HG03280 (cell line): Measurements from ENCODE around the gene DHRS2.
"Not testable (repeated sequence)": the region's sequence is repeated elsewhere in the genome, so short reads cannot be mapped to it uniquely, and the experiment has no call there.

Experiments used
- ATAC-seq: cut with Tn5 transposase; IDR thresholded peaks from one replicate; pipeline ENCODE4 v1.9.1; 2021; ENCODE audit warnings: mild to moderate bottlenecking, moderate library complexity; ENCODE audit not compliant: unreplicated experiment

Gene DHRS2, protein sequence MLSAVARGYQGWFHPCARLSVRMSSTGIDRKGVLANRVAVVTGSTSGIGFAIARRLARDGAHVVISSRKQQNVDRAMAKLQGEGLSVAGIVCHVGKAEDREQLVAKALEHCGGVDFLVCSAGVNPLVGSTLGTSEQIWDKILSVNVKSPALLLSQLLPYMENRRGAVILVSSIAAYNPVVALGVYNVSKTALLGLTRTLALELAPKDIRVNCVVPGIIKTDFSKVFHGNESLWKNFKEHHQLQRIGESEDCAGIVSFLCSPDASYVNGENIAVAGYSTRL

DNA sequence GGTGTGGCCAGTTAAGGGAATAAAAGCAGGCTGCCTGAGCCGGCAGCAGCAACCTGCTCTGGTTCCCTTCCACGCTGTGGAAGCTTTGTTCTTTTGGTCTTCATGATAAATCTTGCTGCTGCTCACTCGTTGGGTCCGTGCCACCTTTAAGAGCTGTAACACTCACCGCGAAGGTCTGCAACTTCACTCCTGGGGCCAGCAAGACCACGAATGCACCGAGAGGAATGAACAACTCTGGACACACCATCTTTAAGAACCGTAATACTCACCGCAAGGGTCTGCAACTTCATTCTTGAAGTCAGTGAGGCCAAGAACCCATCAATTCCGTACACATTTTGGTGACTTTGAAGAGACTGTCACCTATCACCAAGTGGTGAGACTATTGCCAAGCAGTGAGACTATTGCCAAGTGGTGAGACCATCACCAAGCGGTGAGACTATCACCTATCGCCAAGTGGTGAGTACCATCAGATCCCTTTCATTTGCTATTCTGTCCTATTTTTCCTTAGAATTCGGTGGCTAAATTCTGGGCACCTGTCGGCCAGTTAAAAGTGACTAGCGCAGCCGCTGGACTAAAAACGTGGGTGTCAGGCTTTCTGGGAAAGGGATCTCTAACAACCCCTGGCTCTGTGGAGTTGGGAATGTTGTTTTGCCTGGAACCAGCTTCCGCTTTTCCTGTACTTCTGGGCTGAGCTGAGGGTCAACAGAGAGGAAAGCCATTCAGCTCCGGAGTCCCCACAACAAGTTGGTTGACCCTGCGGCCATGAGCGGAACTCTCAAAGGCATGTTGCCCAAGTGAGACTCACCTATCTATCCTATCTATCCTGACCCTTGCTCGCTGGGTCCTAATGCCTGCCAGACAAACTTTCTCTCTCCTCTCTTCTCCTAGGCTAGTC lies at the start of gene DHRS2:
TSS of gene DHRS2 (plus strand) at position 48 of the 895 bp plus-strand sequence. CDS start 2,501 bp downstream, outside the sequence.
- ATAC-seq, result no peak

DNA sequence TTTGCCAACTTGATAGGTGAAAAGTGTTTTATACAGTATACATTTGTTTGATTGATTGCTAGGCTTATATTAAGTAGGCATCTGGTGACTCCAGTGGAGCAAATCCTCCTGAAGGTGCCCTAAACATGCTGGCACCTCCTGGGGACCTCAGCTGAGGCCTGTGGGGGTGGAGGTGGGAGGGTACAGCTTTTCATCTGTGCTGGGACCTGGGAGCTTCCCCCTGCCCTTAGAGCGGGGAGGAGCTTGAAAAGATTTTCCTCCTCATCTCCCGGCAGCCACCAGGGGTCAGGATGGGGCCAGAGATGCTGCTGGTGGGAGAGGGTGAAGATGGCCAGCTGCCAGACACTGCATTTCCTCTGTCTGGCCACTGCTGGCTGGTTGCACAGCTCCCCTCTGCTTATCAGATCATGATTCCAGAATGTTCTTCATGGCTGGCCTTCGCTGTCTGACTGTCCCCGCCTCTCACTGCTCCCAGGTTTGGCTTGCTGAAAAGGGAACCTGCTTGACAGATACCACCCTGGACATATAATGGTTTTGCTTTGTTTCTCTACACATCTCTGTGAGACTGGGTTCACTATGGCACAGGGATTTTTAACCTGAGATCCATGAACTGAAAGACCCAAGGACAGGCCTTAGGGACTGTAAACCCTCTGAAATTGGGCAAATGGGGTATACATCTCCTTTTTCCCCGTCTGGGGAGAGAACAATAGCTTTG lies 47.1 kb upstream of the DHRS2 start:
- ATAC-seq, result peak; percentile 92

GRCh38 chr14:23589606-23590005 lies 46.6 kb upstream of the DHRS2 start:
- no peak for ATAC-seq

GRCh38 chr14:23590198-23590597 lies 46.0 kb upstream of the DHRS2 start:
- ATAC-seq, result no peak

DNA sequence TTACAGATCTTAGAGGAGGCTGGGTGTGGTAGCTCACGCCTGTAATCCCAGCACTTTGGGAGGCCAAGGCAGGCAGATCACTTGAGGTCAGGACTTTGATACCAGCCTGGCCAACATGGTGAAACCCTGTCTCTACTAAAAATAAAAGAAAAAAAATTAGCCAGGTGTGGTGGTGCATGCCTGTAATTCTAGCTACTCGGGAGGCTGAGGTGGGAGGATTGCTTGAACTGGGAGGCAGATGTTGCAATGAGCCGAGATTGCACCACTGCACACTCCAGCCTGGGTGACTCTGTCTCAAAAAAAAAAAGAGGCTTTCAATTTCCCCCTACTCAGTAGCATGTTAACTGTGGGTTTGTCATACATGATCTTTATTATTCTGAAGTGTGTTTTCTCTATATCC lies 42.0 kb upstream of the DHRS2 start:
- not testable (repeated sequence) for ATAC-seq

- ATAC-seq, result no peak
These were observed 35.8 kb upstream of the DHRS2 start for GRCh38 chr14:23600322-23600707.

DNA sequence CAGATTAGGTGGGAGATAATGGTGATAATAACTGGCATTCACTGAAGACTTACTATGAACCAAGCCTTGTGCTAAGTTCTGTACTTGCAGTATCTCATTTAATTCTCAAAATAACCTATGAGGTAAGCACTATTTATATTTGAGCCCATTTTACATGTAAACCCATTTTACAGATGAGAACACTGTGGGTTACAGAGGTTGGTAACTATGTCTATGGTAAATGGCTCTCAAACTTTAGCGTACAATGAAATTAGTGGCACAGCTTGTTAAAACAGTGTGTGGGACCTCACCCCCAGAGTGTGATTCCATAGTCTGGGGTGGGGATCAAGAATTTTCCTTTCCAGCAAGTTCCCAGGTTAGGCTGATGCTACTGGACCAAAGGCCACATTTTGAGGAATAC lies 35.4 kb upstream of the DHRS2 start:
- no peak for ATAC-seq

- no peak for ATAC-seq
These were observed 34.7 kb upstream of the DHRS2 start for GRCh38 chr14:23601424-23601823.

DNA sequence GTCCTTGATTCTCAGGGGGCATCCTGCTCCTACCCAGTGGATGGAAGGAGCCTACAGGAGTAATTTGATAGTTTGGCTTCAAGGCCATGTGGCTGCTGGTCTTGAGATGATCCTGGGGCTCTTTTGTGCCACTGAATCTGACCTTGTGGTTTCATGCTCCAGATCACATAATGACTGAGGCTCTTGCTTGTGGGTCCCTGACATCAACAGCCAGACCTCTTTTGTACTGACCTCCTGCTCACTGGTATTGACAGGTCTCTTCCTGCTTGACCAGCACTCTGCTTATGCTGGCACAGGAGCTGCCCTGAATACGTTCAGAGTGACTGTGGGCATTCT lies 34.4 kb upstream of the DHRS2 start:
- no peak for ATAC-seq

- ATAC-seq, result no peak
These were observed 33.7 kb upstream of the DHRS2 start for GRCh38 chr14:23602181-23603095.

GRCh38 chr14:23603103-23603502 lies 33.1 kb upstream of the DHRS2 start:
- ATAC-seq, result no peak

GRCh38 chr14:23604148-23604547 lies 32.0 kb upstream of the DHRS2 start:
- no peak for ATAC-seq

DNA sequence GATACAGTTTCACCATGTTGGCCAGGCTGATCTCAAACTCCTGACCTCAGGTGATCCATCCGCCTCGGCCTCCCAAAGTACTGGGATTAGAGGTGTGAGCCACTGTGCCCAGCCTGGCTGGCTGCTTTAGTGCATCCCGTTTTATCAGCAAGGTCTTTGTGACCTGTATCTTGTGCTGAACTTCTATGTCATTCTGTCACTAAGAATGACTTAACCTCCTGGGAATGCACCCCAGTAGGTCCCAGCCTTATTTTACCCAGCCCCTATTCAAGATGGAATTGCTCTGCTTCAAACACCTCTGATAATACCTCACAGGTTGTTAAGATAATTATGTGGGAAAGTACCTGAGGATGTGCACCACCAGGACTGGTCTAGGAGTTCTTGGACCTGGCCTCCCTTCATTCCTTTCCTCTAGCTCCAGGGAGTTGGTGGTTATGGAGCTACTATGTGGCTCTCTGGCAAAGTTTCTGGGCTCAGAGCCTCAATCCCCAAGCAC lies 31.4 kb upstream of the DHRS2 start:
- ATAC-seq, result no peak

DNA sequence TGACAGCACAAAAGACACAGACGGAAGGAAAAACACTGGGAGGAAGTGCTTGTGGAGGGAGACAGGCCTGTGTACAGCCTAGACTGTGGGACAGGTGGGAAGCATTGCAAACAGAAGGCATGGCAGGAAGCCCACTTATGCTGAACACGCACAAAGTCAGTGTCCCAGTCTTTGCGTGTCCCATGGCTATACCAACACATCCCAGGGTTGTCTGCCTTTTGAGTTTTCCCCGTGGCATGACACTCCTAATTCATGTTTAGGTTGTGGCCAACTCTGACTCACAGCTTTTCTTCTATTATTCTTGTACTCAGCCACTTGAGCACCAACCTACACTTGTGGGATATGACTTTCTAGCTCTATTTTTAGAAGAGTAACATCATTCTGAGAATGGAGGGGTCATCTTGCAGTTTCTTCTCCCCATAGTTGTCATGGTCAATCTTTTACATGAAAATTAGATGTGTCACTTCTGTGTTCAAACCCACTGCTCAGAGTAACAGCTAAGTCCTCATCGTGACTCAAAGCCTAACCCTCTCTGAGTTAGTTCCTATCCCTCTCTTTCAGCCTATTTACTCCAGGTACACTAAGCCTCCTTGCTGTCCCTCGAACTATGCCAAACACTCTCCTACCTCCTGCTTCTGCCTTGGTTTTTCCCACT lies 30.1 kb upstream of the DHRS2 start:
- ATAC-seq, result peak; percentile 75

DNA sequence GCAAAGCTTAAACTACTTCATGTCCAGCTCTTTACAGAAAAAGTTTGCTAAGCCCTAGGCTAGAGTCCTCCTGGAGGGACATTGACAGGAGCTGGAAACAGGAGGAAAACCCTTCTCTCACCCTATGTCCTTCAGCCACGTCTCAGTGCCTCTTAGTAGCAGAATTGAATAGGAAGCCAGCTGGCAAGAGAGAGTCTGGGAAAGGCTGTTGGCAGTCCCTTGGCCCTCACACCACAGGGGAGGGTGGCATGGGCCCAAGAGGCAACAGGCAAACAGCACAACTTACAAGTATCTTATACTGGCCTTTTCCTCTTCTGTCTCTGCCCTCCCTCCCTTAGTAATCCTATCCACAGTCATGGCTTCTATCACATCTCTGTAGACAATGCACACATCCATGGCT lies 27.7 kb upstream of the DHRS2 start:
- no peak for ATAC-seq

DNA sequence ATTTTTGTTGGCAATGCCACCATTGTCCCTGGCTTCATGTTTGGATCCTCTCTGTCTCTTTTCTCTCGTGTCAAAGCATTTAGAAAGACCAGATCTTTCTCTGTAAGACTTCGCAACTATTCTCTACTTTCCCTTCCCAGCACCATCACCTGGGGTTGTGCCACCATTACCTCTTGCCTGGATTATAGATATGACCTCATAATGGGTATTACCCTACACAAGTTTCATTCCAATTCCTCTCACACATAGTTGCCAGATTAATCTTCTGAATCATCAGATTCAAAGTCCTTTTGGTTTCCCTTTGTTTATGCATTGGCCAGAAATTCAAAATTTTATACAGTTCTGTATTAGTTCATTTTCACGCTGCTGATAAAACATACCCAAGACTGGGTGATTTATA lies 27.2 kb upstream of the DHRS2 start:
- ATAC-seq, result no peak

DNA sequence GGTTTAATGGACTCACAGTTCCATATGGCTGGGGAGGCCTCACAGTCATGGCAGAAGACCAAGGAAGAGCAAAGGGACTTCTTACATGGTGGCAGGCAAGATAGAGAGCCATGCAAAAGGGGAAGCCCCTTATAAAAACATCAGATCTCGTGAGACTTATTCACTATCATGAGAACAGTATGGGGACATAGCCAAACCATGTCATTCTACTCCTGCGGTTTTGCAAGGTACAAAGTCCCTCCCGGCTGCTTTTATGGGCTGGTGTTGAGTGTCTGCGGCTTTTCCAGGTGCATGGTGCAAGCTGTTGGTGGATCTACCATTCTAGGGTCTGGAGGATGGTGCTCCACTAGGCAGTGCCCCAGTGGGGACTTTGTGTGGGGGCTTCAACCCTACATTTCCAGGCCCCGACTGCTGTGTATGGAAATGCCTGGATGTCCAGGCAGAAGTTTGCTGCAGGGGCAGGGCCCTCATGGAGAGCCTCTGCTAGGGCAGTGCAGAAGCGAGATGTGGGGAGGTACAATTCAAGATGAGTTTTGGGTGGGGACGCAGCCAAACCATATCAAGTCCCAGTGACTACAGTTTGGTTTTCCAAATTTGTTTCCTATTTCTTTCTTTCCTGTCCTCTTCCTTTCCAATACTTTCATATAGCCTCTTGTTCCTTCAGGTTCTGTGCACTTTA lies 26.6 kb upstream of the DHRS2 start:
- ATAC-seq, result not testable (repeated sequence)

DNA sequence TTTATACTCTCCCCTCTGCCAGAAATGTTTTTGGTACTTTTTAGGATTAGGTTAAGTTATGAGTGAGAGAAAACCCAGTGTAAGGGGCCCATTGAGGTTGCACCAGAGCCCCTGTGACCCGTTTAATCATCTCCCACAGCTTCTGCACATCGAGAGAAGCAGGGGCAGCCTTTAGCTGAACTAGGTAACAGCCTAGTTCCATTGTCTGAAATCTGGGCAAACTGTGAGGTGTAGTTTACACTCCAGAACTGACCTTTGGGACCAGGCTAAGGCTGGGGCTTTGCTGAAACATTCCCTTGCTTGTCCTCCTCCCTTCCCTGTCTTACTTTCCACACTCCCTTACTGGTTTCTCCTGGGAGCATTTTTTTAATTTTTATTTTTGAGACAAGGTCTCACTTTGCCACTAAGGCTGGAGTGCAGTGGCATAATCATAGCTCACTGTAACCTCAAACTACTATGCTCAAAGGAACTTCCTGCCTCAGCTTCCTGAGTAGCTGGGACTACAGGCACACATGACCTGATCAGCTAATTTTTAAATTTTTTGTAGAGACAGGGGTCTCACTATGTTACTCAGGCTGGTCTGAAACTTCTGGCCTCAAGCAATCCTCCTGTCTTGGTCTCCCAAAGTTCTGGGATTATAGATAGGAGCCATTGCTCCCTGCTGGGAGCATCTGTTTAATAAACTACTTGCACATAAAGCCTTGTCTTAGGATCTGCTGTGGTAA lies 25.9 kb upstream of the DHRS2 start:
- no peak for ATAC-seq

DNA sequence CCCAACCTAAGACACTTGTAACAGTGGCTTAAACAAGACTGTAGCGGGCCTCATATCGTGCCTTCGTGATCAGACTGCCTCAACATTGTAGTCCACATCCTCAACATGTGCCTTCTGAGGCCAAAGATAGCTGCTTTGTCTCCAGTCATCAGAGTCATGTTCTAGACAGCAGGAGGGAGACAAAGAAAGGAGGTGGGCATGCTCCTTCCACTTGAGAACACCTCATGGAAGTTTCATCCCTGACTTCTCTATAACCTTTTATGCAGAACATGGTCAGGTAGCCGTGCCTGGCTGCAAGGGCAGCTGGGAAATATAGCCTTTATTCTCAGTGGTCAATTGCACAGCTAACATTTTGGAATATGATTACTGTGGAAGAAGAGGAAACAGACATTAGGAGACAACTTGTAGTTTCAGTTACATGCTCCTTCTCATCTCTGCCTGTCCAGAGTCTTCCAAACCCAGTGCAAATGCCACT lies 25.3 kb upstream of the DHRS2 start:
- ATAC-seq, result no peak
